IMR-90 (cell line): ENCODE data around the gene CYB561D1. TPM values are rescaled to one million over a fixed set of nuclear protein-coding genes. Genes with fewer than 3 reads are reported as not detected.

Experiments used
- ATAC-seq: fragments of 200-7000 bp; cut with Tn5 transposase; 2 replicates; pipeline ENCODE4 v1.9.1; 2020; ENCODE audit warnings: low read depth, mild to moderate bottlenecking, moderate library complexity
- BruUV-seq: library from RNA; stranded (reverse); fragments of 400-500 nt; replicated peaks from 2 replicates; lab custom pipeline; 2021; lab: Mats Ljungman, UMichigan
- CTCF ChIA-PET: fragments of 300-600 bp; formaldehyde crosslinking; extraction: SDS; loops from one replicate; lab custom pipeline; 2021; ENCODE audit warnings: antibody characterized with exemption; lab: Yijun Ruan, JAX
- POLR2A ChIA-PET: fragments of 300-600 bp; sonication (Branson Sonifier 250); formaldehyde crosslinking; loops from one replicate; lab custom pipeline; 2022; ENCODE audit warnings: antibody characterized with exemption; ENCODE audit not compliant: unreplicated experiment; lab: Charles Lee
- DNase-seq: peaks from one replicate; pipeline ENCODE4 v3.0.0; 2013
- H2AFZ ChIP-seq: replicated peaks from 2 replicates; pipeline ENCODE3; 2013; ENCODE audit warnings: low read length, mild to moderate bottlenecking; ENCODE audit not compliant: poor library complexity
- H2AK5ac ChIP-seq: 2 replicates; pipeline ENCODE4 v1.6.1; 2013; ENCODE audit warnings: low read depth, low read length, inconsistent platforms
- H2AK9ac ChIP-seq: replicated peaks from 2 replicates; pipeline ENCODE3; 2013; ENCODE audit warnings: mild to moderate bottlenecking, low read depth, low read length, moderate library complexity; ENCODE audit not compliant: poor library complexity
- H2BK120ac ChIP-seq: 2 replicates; pipeline ENCODE4 v1.6.1; 2013; ENCODE audit warnings: low read depth, low read length, inconsistent platforms
- H2BK15ac ChIP-seq: 3 replicates; pipeline ENCODE4 v1.6.1; 2013; ENCODE audit warnings: low read depth, low read length, inconsistent platforms
- H2BK20ac ChIP-seq: 2 replicates; pipeline ENCODE4 v1.6.1; 2013; ENCODE audit warnings: low read depth, mild to moderate bottlenecking, inconsistent platforms, low read length, moderate library complexity
- H2BK5ac ChIP-seq: 2 replicates; pipeline ENCODE4 v1.6.1; 2013; ENCODE audit warnings: mild to moderate bottlenecking, low read depth, low read length, inconsistent platforms; ENCODE audit not compliant: poor library complexity, severe bottlenecking
- H3K14ac ChIP-seq: replicated peaks from 2 replicates; pipeline ENCODE4 v1.6.1; 2013; ENCODE audit warnings: low read depth, low read length, inconsistent platforms
- H3K18ac ChIP-seq: 2 replicates; pipeline ENCODE4 v1.6.1; 2013; ENCODE audit warnings: low read depth, low read length, control low read depth
- H3K23ac ChIP-seq: 2 replicates; pipeline ENCODE4 v1.6.1; 2013; ENCODE audit warnings: low read depth, low read length, inconsistent platforms
- H3K27ac ChIP-seq: 2 replicates; pipeline ENCODE4 v1.5.1; 2013; ENCODE audit warnings: mild to moderate bottlenecking, control low read depth, low read length; ENCODE audit not compliant: insufficient read depth
- H3K27me3 ChIP-seq: 2 replicates; pipeline ENCODE4 v1.6.1; 2013; ENCODE audit warnings: low read length; ENCODE audit not compliant: control insufficient read depth, insufficient read depth
- H3K36me3 ChIP-seq: 2 replicates; pipeline ENCODE4 v1.6.1; 2013; ENCODE audit warnings: low read length, mixed read lengths; ENCODE audit not compliant: control insufficient read depth, insufficient read depth
- H3K4ac ChIP-seq: 2 replicates; pipeline ENCODE4 v1.6.1; 2013; ENCODE audit warnings: low read depth, low read length, inconsistent platforms
- H3K4me1 ChIP-seq: 2 replicates; pipeline ENCODE4 v1.6.1; 2013; ENCODE audit warnings: low read length, mixed read lengths; ENCODE audit not compliant: control insufficient read depth, insufficient read depth
- H3K4me2 ChIP-seq: 2 replicates; pipeline ENCODE4 v1.6.1; 2013; ENCODE audit warnings: low read depth, mild to moderate bottlenecking, control low read depth, low read length, moderate library complexity
- H3K4me3 ChIP-seq: 2 replicates; pipeline ENCODE4 v1.5.1; 2013; ENCODE audit warnings: low read depth, mild to moderate bottlenecking, control low read depth, low read length, moderate library complexity; ENCODE audit not compliant: insufficient read depth
- H3K56ac ChIP-seq: 2 replicates; pipeline ENCODE4 v1.6.1; 2013; ENCODE audit warnings: low read length, inconsistent platforms; ENCODE audit not compliant: insufficient read depth; ENCODE audit errors: extremely low read depth
- H3K79me1 ChIP-seq, 2 experiments: 2 replicates each; pipeline ENCODE4 v1.6.1; 2013; ENCODE audit warnings: low read length in 2 of 2, inconsistent platforms in 1 of 2, low read depth in 1 of 2
- H3K9ac ChIP-seq: 2 replicates; pipeline ENCODE4 v1.6.1; 2013; ENCODE audit warnings: low read depth, low read length, control low read depth
- H3K9me1 ChIP-seq: 2 replicates; pipeline ENCODE4 v1.6.1; 2013; ENCODE audit warnings: low read length, inconsistent platforms; ENCODE audit not compliant: insufficient read depth
- H3K9me3 ChIP-seq: 2 replicates; pipeline ENCODE4 v1.6.1; 2013; ENCODE audit warnings: low read length; ENCODE audit not compliant: control insufficient read depth, insufficient read depth
- H4K20me1 ChIP-seq: 2 replicates; pipeline ENCODE4 v1.6.1; 2013; ENCODE audit warnings: low read length, inconsistent platforms; ENCODE audit not compliant: insufficient read depth
- H4K5ac ChIP-seq: 2 replicates; pipeline ENCODE4 v1.6.1; 2013; ENCODE audit warnings: mild to moderate bottlenecking, low read depth, low read length, control low read depth
- H4K8ac ChIP-seq, 2 experiments: 2 replicates each; pipeline ENCODE4 v1.6.1; 2013; ENCODE audit warnings: low read depth in 2 of 2, low read length in 2 of 2, control low read depth in 1 of 2, inconsistent platforms in 1 of 2
- H4K91ac ChIP-seq: 2 replicates; pipeline ENCODE4 v1.6.1; 2013; ENCODE audit warnings: low read depth, low read length, inconsistent platforms; ENCODE audit not compliant: insufficient read depth
- BHLHE40 ChIP-seq: fragments of 150-350 bp; IDR thresholded peaks from 2 replicates; pipeline ENCODE4 v1.6.1; 2016; ENCODE audit warnings: mild to moderate bottlenecking, low read depth, low read length
- MAFK ChIP-seq: IDR thresholded peaks from 2 replicates; pipeline ENCODE4 v1.6.1; 2012; ENCODE audit warnings: low read depth, low read length, improper control_type of control experiment
- POLR2A ChIP-seq: IDR thresholded peaks from 2 replicates; pipeline ENCODE4 v1.6.1; 2012; ENCODE audit warnings: mild to moderate bottlenecking, low read depth, low read length
- RAD21 ChIP-seq: IDR thresholded peaks from 2 replicates; pipeline ENCODE4 v1.6.1; 2012; ENCODE audit warnings: low read length, improper control_type of control experiment
- RCOR1 ChIP-seq: IDR thresholded peaks from 2 replicates; pipeline ENCODE4 v1.6.1; 2012; ENCODE audit warnings: mild to moderate bottlenecking, low read length, improper control_type of control experiment; ENCODE audit not compliant: insufficient replicate concordance
- RFX5 ChIP-seq: IDR thresholded peaks from 2 replicates; pipeline ENCODE4 v1.8.0; 2012; ENCODE audit warnings: low read depth, mild to moderate bottlenecking, low read length, moderate library complexity
- SMC3 ChIP-seq: fragments of 150-350 bp; IDR thresholded peaks from 2 replicates; pipeline ENCODE4 v1.6.1; 2016; ENCODE audit warnings: low read depth, mild to moderate bottlenecking, antibody characterized with exemption, low read length, moderate library complexity
- WGBS, 2 experiments: methylation state at CpG; one replicate each; pipeline versions ENCODE4 v1.1.5 to v1.1.7; 2013; ENCODE audit warnings: missing lambda C conversion rate in 2 of 2; ENCODE audit not compliant: insufficient read length in 1 of 2; ENCODE audit errors: extremely low coverage in 2 of 2; 5-methylcytosine and 5-hydroxymethylcytosine counted together
- dilution Hi-C: fragments of 300-500 bp; cut with HindIII; formaldehyde crosslinking; loops from one replicate; pipeline ENCODE4 v1.14.3; 2018; ENCODE audit warnings: low sequenced_read_pairs; ENCODE audit not compliant: unreplicated experiment
- in situ Hi-C: fragments of 300-500 bp; cut with MboI; formaldehyde crosslinking; loops from 3 replicates; pipeline ENCODE4 v1.14.3; 2019; ENCODE audit warnings: low sequenced_read_pairs, inconsistent platforms, mixed read lengths
- intact Hi-C: fragments of 100-400 bp; cut with micrococcal nuclease; formaldehyde crosslinking; loops from 2 replicates; pipeline ENCODE4 v1.10.0; 2022
- polyA plus RNA-seq, 3 experiments: library from polyadenylated mRNA; depleted of rRNA; stranded (reverse); fragments of >200 nt; gene quantifications; 2 replicates each; pipeline ENCODE4 v1.2.3, GENCODE V29; 2012; ENCODE audit warnings: low replicate concordance in 1 of 3
- total RNA-seq: library from RNA; depleted of rRNA; stranded (reverse); fragments of >200 nt; gene quantifications from 2 replicates; pipeline ENCODE4 v1.2.3, GENCODE V29; 2012
- TF ChIP-seq, protein P1 (sequence below): fragments of 150-350 bp; IDR thresholded peaks from 2 replicates; pipeline ENCODE4 v1.6.1; 2017; ENCODE audit warnings: mild to moderate bottlenecking, antibody characterized with exemption, low read length, low read depth

CYB561D1 gene
- total and polyA plus RNA-seq, 2 of the 4 experiments (the other 2 are of a cell fraction) = 5.7 to 8.1 TPM

GRCh38 chr1:109528712-109529111 is 34.8 kb downstream of the CYB561D1 start (continued):
- TF ChIP-seq POLR2A = no peak

GRCh38 chr1:109529881-109530456 is 36.1 kb downstream of the CYB561D1 start:
- Histone ChIP-seq H4K91ac (peak overlapping the region; percentile 2; the same call in 1 of the 2 replicates), H3K18ac (no peak overlapping the region), H2BK5ac (no peak overlapping the region), H3K56ac (no peak overlapping the region), H3K4ac (no peak overlapping the region), H3K27ac (no peak overlapping the region), H3K4me3 (no peak overlapping the region), H3K9me3 (no peaks in the 10 kb centered on the region), H2BK20ac (no peak overlapping the region), H3K9ac (no peak overlapping the region), H2AK9ac (no peak overlapping the region), H3K4me2 (no peak overlapping the region), H2BK120ac (no peak overlapping the region), H4K5ac (no peak overlapping the region), H3K14ac (no peak overlapping the region), H2AK5ac (peak overlapping the region; percentile 20; the same call in 1 of the 2 replicates), H2AFZ (peak overlapping the region; percentile 53), H2BK15ac (no peak overlapping the region), H3K9me1 (no peaks in the 10 kb centered on the region; the same call in 1 of the 2 replicates), H3K4me1 (peaks cover 7% of the 10 kb centered on the region), H4K20me1 (no peaks in the 10 kb centered on the region), H4K8ac (no peak overlapping the region), H3K79me1 (no peaks in the 10 kb centered on the region), H3K36me3 (no peaks in the 10 kb centered on the region), H3K27me3 (peaks cover 15% of the 10 kb centered on the region), H3K23ac (no peak overlapping the region)
- POLR2A ChIA-PET = no interaction called here
- BruUV-seq = no TSS peak
- intact Hi-C loops (loop anchor here (5.0 kb wide), 1 partner anchor 268 kb away; no protein-coding TSS in a partner anchor), dilution Hi-C loops (no loop called here), in situ Hi-C loops (loop anchor here (5.0 to 10.0 kb wide), 2 partner anchors 33 to 265 kb away; no protein-coding TSS in a partner anchor)
- DNase-seq (no peak), ATAC-seq (no peak)
- WGBS, 2 experiments = 55% methylated on average over 2 of the region's 8 CpGs; no CpG with 5 or more reads in 1 of the 2 experiments
- CTCF ChIA-PET = interaction anchor here (0.6 to 3.1 kb wide), 6 partner anchors 10 to 77 kb away, joined by 3 to 51 read pairs (median 5); partner anchors contain the start of gene CYB561D1
- TF ChIP-seq, protein P1, sequence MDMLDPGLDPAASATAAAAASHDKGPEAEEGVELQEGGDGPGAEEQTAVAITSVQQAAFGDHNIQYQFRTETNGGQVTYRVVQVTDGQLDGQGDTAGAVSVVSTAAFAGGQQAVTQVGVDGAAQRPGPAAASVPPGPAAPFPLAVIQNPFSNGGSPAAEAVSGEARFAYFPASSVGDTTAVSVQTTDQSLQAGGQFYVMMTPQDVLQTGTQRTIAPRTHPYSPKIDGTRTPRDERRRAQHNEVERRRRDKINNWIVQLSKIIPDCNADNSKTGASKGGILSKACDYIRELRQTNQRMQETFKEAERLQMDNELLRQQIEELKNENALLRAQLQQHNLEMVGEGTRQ = no peak
- TF ChIP-seq POLR2A = no peak
- TF ChIP-seq BHLHE40 = no peak
- TF ChIP-seq RCOR1 = no peak
- TF ChIP-seq RFX5 = no peak
- TF ChIP-seq RAD21 = no peak
- no peak for TF ChIP-seq SMC3
- no peak for TF ChIP-seq MAFK
